Upper lobe of left lung (tissue), 4 donors: ENCODE data around the gene ZNF865.

Experiments used
- CTCF ChIP-seq, 6 experiments: fragments of 450-650 bp in 4 of 6; fragments of 200-600 bp in 2 of 6; sonication (generic) in 2 of 6; IDR thresholded peaks; one replicate each; pipeline ENCODE4 v1.5.1; 2016 to 2019; ENCODE audit warnings: antibody characterized with exemption in 6 of 6
- POLR2A ChIP-seq, 4 donors: fragments of 450-650 bp; IDR thresholded peaks; one replicate each; pipeline ENCODE4 v1.5.1; 2016 to 2017; ENCODE audit warnings: antibody characterized with exemption in 4 of 4, mild to moderate bottlenecking in 2 of 4
- POLR2AphosphoS5 ChIP-seq, 2 donors: sonication (generic); formaldehyde crosslinking; IDR thresholded peaks; one replicate each; pipeline ENCODE4 v1.5.1; 2017; ENCODE audit warnings: antibody characterized with exemption in 2 of 2

GRCh38 chr19:55644842-55645511, 39.5 kb downstream of the ZNF865 start:
- TF ChIP-seq POLR2A (IDR thresholded peaks at IDR 0.05) (no peak), CTCF (IDR thresholded peaks at IDR 0.05) (no peak), POLR2AphosphoS5 (IDR thresholded peaks at IDR 0.05) (no peak)
